H54 (cell line): ENCODE data around the gene CREB3L1.
A peak's percentile ranks its signal among the peaks of the same experiment; 100 is the strongest.

Experiments used
- DNase-seq: peaks from one replicate; pipeline ENCODE4 v3.0.0; 2011; ENCODE audit warnings: low spot score, mixed read lengths; ENCODE audit not compliant: insufficient read length
- FAIRE-seq: peaks from 3 replicates; lab custom pipeline; 2011; peaks lifted over from hg19 to GRCh38; lab: Jason Lieb, UNC
- POLR2A ChIP-seq: IDR thresholded peaks from 2 replicates; pipeline ENCODE4 v1.6.1; 2011; ENCODE audit warnings: low read depth, mild to moderate bottlenecking, low read length

The CREB3L1 gene

GRCh38 chr11:46275964-46276641 lies 1.4 kb upstream of the CREB3L1 start:
- FAIRE-seq: no peak
- TF ChIP-seq POLR2A: no peak
- DNase-seq: no peak

GRCh38 chr11:46277313-46277621 lies 195 bp upstream of the CREB3L1 start:
- no peak for FAIRE-seq
- DNase-seq: peak; percentile 86
- no peak for TF ChIP-seq POLR2A

GRCh38 chr11:46278387-46279125 lies 1.1 kb downstream of the CREB3L1 start:
- no peak for FAIRE-seq

GRCh38 chr11:46279126-46280099 lies 2.0 kb downstream of the CREB3L1 start:
- no peak for FAIRE-seq
- no peak for DNase-seq
- no peak for TF ChIP-seq POLR2A

More at GRCh38 chr11:46278387-46279125, 1.1 kb downstream of the CREB3L1 start:
- TF ChIP-seq POLR2A: no peak
- DNase-seq: peak; percentile 82

- DNase-seq: no peak
- FAIRE-seq: no peak
- TF ChIP-seq POLR2A: no peak
These were observed 3.2 kb downstream of the CREB3L1 start for GRCh38 chr11:46280706-46281105.

GRCh38 chr11:46281371-46281831 lies 3.9 kb downstream of the CREB3L1 start:
- no peak for TF ChIP-seq POLR2A
- FAIRE-seq: no peak
- no peak for DNase-seq

GRCh38 chr11:46285173-46285572 lies 7.7 kb downstream of the CREB3L1 start:
- FAIRE-seq: no peak
- no peak for DNase-seq
- no peak for TF ChIP-seq POLR2A

GRCh38 chr11:46285594-46286033 lies 8.2 kb downstream of the CREB3L1 start:
- no peak for FAIRE-seq
- no peak for TF ChIP-seq POLR2A
- DNase-seq: no peak

- no peak for TF ChIP-seq POLR2A
- DNase-seq (no peak), FAIRE-seq (no peak)
These were observed 9.3 kb downstream of the CREB3L1 start for GRCh38 chr11:46286789-46287188.

GRCh38 chr11:46288451-46288850 lies 11.0 kb downstream of the CREB3L1 start:
- no peak for TF ChIP-seq POLR2A
- DNase-seq: no peak
- no peak for FAIRE-seq

GRCh38 chr11:46290011-46290410 lies 12.5 kb downstream of the CREB3L1 start:
- DNase-seq: no peak
- FAIRE-seq: no peak
- TF ChIP-seq POLR2A: no peak

- DNase-seq (no peak), FAIRE-seq (no peak)
- TF ChIP-seq POLR2A: no peak
These were observed 13.3 kb downstream of the CREB3L1 start for GRCh38 chr11:46290598-46291309.
